NCI-H226 (cell line): Measurements from ENCODE around the gene ADAMTS2.
"Not testable (repeated sequence)": the region's sequence is repeated elsewhere in the genome, so short reads cannot be mapped to it uniquely, and the experiment has no call there.

ENCODE experiments used
- DNase-seq: peaks from one replicate; pipeline ENCODE4 v3.0.0-alpha.2; 2015

ADAMTS2 gene

DNA sequence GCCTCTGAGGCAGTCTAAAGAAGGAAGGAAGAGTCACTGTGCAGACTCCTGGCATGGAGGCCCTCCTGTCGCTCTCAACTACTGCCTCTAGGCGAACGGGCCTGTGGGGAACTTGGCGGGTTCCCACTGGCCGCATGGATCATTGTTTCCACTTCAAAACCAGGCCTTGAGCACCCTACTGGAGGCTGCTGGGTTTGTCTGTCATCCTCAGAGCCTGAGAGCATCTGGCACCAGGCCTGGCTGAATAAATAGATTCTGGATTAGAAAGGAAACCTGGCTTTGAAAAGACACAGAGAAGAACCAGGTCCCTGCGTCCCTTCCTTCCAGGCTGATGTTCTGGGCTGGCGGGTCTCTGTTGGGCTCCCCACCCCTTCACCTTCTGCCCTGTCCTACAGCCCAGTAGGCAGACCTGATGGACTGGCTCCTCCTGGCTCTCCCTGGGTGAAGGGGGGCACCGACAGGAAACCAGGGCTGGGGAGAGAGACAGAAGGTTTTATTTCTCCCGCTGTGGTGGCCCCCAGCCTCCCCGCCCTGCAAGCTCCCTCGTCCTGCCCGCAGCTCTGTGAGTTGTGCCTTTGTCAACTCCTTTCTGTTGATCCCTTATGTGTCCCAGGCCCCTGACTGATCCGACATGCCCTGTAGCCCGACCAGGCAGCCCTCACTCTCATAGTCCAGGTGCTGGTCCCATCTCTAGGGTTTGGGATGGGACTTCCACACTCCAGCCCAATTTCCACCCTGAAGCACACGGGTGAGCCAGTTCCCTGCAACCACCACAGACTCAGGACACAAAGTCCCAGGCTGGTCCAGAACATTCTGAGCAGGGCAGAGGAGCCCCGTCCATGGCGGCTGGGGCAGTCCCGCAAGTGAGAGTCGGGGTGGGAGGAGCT lies 50.1 kb downstream of the ADAMTS2 start:
- no peak for DNase-seq

DNA sequence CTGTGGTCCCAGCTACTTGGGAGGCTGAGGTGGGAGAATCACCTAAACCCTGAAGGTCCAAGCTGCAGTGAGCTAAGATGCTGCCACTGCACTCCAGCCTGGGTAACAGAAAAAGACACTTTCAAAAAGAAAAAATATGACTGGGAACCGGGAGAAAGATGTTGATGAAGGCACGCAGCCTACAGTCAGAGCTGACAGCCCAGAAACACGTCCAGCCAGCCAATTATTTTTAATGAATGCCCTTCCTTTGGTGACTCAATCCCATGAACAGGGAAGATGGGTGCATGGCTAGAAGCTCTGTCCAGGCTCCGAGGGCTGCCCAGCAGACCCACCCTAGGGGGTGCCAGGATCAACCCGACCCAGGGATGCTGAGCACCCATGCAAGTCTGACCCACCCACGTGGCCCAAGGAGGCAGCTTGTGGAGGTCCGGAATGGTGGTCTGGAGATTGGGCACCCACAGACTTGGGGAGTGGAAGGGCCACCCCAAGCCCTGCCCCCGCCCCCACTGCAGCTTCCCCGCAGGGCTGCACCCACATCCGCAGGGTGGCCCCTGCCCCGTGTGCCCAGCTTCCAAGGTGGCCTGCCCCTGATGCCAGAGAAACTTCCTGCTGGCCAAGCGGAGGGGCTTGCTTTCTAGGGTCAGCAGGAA lies 51.0 kb downstream of the ADAMTS2 start:
- no peak for DNase-seq

DNA sequence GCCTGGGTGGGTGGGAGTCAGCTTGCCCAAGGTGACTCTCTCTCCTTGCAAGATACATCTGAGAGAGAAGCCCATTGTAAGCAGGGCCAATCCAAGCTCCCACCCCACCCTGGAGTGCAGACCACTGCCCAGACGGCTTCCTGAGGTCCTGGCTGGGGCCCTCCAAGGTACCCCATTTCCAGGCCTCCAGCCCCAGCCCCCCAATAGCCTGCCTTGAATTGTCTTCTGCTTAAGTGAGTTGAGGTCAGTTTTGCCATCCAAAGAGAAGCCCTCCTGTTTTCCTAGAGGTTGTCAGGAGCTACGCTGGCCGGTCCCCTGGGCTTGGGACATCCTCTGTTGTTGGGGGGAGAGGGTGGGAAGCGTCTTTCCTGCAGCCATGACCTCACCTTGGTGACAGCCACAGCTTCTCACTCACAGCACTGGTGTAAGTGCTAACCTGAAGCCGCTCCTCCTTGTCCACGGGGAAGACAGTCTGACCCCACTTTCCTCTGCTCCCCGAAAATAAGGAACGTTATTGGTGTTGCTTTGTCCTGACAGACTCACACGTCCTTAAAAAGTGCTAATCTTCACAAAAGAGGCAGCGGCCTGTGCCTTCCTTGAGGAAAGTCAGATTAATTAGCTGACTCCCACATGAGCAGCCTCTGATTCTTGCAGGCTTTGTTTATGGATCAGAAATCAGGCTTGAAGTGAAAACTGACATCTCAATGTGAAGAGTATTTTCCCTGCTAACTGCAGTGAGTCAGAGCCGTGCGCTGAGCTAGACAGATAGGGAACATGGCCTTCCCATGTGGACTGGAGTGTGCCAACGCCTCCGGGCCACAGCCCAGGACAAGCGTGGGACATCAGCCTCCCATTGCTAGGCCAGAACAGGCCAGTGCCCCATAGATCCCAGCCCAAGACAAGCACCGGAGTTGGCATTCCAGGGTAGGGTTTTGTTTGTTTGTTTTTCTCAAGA lies 52.3 kb downstream of the ADAMTS2 start:
- DNase-seq = no peak

DNA sequence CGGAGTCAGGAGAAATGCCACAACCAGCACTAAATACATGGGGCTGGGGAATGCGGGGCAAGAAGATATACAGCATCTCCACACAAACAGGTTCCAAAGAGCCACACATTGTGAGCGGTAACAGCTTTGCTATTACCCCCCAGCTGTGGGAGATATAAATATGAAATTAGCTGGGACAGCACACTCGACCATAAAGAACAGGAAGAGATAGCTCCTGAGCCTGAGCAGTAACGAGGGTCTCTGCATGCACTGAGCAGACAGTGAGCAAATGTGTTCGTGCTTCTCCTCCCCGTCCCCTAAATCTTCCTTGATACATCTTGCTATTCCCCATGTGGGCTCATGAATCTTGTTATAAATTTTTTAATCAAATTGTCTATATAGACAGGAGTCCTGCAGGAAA lies 53.1 kb downstream of the ADAMTS2 start:
- DNase-seq = no peak

DNA sequence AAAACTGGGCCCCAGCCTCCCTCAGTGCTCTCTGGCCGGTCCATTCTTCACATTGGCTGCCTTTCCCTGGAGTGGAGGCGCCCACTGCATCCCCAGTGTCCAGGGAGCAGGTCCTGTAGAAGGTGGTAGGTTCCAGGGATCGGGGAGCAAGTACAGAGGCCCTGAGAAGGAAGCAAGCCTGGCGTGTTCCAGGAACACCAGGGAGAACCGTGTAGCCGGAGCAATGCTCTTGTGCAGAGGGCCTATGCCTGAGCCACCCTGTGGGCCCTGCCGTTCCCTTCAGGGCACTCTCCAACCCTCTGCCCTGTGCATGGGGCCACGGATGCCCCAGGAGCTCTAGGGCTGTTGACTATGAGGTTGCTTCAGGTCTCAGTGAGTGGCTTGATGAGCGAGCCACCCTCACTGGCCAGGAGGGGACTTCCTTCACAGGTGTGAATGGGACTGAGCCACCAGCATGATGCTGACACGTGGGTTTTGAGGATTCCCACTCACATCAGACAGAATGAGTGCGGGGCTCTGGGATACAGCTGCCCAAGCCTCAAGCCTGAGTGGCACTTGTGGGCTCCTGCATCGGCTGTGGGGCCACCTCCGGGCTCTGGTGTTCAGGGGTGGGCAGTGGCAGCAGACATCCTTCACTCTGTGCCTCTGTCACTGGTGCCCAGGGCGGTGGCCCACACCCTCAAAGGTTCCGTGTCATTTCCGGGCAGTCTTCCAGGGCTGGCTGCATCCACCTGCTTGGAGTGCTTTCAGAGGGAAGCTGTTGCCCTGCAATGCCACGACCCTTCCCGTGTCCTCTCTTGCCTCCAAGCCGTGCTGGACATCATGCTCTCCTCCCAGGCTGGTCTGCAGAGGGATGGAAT lies 54.4 kb downstream of the ADAMTS2 start:
- no peak for DNase-seq

DNA sequence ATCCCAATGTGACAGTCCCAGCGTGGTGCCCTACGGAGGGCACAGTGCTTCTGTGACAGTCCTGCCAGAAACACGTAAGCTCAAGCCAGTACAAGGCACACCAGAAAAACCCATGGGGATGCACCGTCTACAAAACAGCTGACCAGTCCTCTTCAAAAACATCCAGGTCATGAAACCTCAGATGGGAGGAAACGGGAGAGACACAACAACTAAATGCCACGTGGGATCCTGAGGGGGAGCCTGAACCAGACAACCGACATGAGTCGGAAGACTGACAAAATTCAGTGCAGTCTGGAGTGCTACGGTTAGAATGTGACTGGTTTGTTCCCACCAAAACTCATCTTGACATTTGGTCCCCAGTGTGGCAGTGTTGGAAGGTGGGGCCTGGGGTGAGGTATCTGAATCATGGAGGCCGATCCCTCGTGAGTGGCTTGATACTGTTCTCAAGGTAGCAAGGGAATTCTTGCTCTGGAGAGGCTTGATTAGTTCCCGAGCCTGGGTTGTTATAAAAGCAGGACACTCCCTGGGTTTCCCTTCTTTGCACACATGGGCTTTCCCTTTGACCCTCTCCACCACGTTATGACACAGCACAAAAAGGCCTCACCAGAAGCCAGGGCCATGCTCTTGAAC lies 55.4 kb downstream of the ADAMTS2 start:
- no peak for DNase-seq

DNA sequence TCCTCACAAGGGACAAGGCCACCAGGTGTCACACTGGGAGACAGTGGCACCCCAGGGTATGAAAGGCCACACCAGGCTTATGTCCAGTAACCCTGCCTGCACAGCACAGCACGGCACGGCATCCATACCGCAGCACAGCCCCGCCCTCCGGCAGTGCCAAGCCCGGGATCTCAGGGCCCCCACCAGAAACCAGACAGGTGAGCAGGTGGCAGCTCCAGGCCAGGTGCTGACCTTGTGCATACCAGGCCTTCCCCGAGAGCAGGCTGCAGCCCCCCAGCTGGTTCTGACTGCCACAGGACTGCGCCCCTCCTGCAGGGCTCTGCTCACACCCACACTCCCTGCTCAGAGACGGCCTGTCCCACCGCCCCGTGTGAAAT lies 56.5 kb downstream of the ADAMTS2 start:
- no peak for DNase-seq

DNA sequence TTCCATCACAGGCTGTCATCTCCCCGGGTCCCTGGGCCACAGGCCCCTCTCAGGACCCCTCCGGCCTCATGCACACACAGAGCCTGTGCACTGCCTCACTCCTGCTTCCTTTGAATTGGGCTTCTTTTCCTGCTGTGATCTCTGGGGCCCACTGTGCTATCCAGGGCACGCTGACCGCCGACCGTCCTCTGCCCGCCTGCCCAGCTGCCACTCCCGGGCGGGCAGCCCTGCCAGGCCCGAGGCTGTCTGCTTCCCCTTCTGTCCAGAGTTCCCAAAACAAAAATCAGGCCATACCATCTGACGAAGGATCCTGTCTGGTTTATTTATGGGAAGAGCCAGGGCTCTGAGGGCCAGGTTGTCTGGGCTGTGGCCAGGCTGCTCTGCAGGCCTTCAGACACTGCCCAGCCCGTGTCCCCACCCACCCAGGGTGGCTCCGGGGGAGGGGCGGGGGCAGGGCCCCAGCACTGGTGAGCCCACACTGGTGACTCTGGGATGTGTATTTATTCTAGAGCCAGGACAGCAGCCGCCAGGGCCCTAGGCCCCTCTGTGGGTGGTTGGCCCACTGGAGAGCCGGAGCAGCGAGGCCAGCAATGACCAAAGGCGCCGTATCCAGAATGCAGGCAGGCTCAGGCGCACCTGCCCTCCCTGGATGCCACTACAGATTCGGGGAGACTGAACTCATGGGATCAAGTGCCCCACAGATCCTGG lies 57.0 kb downstream of the ADAMTS2 start:
- DNase-seq = no peak

DNA sequence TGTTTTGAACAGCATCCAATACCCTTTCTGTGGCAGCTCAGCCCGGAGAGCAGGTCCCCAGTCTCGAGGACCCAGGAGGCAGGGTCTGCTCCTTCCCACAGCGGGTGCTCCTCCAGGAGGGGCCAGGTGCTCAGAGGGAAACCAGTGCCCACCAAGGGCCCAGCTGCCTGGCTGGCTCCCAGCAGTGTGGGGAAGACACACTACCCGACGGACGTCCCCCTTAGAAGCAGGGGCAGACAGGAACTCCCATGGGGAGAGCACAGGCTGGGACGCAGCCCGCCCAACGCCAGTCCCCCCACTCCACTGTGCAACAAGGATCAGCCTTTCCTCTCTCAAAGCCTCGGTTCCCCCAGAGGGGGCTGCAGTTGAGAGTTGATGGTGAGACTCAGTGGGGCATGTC lies 57.6 kb downstream of the ADAMTS2 start:
- no peak for DNase-seq

DNA sequence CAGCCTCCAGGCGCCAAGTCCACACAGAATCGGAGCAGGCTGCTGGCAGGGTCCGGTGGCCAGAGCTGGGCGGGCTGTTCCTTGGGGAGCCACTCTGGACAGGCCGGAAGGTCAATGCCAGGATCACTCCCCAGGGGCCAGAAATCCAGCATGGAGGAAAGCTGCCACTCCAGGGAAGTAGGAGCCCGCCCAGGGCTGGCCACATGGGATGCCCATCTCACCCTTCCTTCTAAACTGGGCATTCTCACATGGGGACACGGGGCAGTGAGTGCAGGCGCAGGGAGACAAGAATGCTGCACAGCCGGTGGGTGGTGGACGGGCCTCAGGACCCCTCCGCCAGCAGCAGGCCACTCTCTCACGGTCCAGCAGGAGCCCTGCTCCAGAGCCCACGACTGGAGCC lies 58.2 kb downstream of the ADAMTS2 start:
- no peak for DNase-seq

DNA sequence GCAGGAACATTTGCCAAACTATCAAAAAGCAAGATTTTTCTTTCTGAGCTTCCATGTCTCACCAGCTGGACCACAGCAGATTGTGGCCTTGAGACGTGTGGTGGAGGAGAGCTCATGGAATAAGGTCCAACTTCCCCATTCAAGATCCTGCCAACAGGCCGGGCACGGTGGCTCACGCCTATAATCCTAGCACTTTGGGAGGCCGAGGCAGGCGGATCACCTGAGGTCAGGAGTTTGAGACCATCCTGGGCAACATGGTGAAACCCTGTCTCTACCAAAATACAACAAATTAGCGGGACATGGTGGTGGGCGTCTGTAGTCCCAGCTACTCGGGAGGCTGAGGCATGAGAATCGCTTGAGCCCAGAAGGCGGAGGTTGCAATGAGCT lies 59.5 kb downstream of the ADAMTS2 start:
- not testable (repeated sequence) for DNase-seq

DNA sequence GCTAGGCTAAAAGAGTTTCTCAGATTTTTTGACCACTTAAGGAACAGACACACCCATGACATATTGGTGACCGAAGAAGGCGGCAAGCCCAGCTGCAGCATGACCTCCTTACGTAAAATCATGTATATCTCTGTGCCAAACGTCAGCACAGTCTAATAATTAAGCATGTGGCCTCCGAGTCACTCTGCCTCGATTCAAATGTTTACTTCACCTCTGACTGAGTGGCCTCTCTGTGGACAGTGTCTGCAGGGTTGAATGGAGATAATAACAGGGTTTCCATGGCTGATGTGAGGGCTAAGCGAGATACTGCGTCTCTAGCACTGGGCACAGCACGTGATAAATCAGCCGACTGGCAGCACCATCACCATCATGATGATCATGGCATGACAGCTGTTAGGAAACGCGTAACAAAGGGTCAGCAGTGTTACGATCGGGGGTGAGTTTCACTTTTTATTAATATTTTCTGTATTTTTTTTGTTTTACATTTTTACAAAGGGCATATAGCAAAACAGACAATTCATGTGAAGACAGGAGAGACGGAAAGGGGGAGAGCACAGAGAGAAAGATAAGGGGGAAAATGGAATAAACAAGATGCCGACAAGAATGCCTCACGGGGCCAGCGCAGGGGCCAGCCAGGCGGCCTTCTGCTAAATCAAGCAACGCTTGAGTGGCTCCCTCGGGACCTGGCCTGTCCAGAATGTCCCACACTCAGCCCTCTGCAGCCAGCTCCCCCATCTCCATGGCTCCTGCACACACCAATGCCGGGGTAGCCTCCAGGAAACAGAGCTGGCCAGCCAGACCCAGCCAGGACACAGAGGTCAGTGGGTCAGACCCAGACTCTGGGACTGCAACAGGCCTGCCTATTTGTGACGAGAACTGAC lies 60.3 kb downstream of the ADAMTS2 start:
- DNase-seq = no peak

DNA sequence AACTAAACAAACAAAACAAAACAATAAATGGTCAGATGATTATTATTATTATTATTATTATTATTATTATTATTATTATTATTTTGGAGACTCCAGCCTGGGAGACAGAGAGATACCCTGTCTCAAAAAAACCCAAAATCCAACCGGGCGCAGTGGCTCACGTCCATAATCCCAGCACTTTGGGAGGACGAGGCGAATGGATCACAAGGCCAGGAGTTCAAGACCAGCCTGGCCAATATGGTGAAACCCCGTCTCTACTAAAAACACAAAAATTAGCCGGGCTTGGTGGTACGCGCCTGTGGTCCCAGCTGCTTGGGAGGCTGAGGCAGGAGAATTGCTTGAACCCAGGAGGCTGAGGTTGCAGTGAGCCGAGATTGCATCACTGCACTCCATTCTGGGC lies 61.4 kb downstream of the ADAMTS2 start:
- DNase-seq = not testable (repeated sequence)

DNA sequence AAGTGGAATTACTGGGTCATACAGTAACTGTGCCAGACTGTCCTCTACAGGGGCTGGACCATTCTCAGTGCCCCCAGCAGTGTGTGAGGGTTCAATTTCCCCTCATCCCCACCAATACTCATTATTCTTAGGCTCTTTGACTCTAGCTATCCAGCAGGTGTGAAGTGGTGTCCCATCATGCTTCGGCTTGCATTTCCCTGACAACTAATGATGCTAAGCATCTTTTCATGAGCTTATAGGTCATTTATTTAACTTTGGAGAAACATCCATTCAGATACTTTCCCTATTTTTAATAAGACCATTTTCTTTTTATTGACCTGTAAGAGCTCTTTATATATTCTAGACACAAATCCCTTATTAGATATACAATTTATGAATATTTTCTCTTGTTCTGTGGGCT lies 63.6 kb downstream of the ADAMTS2 start:
- no peak for DNase-seq

DNA sequence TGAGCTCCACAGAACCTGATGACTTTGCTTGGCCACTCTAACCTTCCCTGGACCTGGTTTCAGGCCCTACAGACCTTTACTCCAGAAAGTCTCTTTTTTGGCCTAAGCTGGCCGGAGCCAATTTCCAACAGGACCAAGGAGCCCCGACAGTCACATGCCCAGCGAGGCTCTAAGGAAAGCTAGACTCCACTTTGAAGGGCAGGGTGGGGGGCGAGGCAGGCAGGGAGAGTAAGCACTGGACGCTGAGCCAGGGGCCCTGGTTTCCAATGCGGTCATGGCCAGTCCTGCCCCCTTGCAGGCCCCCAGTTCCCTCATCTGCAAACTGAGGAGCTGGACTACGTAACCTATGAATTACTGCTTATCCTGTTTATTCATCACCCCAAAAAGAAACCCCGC lies 65.2 kb downstream of the ADAMTS2 start:
- DNase-seq = no peak

DNA sequence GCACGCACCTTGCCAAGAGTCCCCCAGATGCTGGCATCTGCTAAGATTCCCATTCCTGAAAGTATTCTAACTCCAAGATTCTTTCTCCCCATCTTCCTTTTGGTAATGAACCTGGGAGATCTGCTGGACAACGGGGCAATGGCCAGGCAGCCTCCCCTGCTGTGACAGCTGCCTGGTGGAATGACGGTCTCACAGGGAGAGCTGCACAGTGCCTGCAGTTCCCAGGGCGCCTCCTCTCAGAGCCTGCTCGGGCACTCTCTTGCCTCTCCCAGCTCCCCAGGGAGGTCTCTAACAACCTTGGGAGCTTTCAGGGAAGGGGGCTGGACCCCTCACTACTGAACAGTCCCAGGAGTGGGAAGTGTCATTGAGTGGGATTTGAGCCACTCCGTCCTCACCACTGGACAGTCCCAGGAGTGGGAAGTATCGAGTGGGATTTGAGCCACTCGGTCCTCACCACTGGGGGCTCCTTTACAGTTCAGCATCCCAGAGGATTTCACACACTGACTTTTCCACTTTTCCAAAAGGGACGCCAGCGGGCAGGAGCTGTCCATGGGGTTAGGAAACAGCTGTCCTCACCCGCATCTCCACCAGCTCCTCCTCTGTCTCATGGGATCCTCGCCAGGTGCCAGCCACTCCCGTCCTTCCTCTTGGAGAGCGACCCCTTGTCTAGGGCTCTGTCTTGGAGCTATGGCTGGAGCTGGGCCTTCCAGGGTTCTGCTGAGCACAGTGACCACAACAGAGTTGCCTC lies 65.7 kb downstream of the ADAMTS2 start:
- DNase-seq = no peak

DNA sequence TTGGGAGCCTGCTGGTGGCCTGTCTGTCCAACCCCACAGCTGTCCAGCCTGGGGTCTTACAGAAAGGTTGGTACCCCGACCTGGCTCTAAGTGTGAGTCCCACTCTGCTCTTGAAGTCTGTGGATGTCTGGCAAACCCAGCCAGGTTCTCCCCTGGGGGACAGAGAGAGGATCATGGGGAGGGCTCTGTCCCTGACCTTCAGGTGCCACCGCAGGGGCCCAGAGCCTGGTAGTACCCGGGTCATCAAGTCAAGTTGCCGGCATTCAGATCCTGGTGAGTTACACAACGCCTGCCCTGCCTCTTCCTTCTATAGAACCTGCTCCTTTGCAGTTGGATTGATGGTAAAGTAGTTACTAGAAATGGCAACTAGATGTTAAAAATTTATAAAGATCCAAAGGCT lies 66.7 kb downstream of the ADAMTS2 start:
- DNase-seq = no peak

DNA sequence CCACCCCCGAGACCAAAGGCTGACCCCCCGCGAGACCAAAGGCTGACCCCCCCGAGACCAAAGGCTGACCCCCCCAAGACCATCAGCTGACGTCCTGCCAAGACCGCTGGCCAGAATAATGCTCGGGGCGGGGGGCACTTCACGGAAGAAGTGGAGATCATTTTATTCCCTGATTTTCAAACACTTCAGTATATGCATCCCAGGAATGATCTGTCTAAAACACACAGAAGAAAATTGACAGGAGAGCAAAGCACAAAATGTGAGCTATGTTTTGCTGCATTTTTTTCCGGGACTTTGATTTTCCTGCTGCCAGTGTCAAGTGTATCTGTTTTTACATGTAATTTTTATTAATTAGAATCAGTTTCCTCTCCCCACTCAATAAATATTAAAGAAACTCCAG lies 67.1 kb downstream of the ADAMTS2 start:
- DNase-seq = no peak

DNA sequence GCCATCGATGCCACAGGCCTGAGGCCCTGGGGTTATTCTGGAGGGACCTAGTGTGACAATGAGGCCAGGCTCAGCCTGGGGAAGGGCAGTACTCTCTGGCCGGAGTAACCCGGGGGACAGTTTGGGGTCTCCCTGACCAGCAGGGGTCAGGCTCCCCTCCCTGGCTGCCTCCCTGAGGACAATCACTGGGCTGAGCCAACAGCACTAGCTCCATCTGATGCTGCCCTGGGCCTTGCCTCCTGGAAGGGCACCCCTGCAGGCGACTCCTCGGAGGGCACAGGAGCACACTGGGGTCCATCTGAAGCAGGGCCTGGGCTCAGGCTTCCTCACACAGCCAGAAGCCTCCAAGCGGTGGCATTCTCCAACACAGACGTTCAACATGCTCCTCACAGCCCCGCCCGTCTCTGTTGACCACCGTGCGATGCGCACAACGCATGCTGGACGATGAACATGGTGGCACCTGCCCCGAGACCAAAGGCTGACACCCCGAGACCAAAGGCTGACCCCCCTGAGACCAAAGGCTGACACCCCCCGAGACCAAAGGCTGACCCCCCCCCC lies 68.3 kb downstream of the ADAMTS2 start:
- DNase-seq = no peak
